ENCODE data around the gene SEMA4G.

GRCh38 chr10:100948916-100949315, 20.4 kb upstream of the SEMA4G start:
- TF ChIP-seq AFF4 (CRISPR knock-in tag; IDR thresholded peaks at IDR 0.05), result no peak
- TF ChIP-seq CREM (IDR thresholded peaks at IDR 0.05), result no peak
- no peak for TF ChIP-seq CREM (CRISPR knock-in tag; IDR thresholded peaks at IDR 0.05)
- TF ChIP-seq MAX (IDR thresholded peaks at IDR 0.05), result no peak
- no peak for TF ChIP-seq ERF (CRISPR knock-in tag; IDR thresholded peaks at IDR 0.05)
- no peak for TF ChIP-seq STAG1 (CRISPR knock-in tag; IDR thresholded peaks at IDR 0.05)
- no peak for TF ChIP-seq MYC (CRISPR knock-in tag; IDR thresholded peaks at IDR 0.05; ENCODE audit: borderline replicate concordance)
- TF ChIP-seq KDM5A (IDR thresholded peaks at IDR 0.05; ENCODE audit: borderline replicate concordance, low read length), result no peak
- TF ChIP-seq CTCF (CRISPR knock-in tag; IDR thresholded peaks at IDR 0.05), result no peak
- TF ChIP-seq ZFX (CRISPR knock-in tag; IDR thresholded peaks at IDR 0.05; ENCODE audit: low read depth), result no peak
- no peak for TF ChIP-seq HMG20A (CRISPR knock-in tag; IDR thresholded peaks at IDR 0.05; ENCODE audit: borderline replicate concordance)
- TF ChIP-seq PRMT3 (CRISPR knock-in tag; IDR thresholded peaks at IDR 0.05; ENCODE audit: borderline replicate concordance, low read depth), result no peak
